Esophagus (tissue), 2 donors: ENCODE measurements around the gene CDC37L1. TPM values are rescaled to one million over a fixed set of nuclear protein-coding genes. Genes with fewer than 3 reads are reported as not detected.

Source experiments
- H3K27ac ChIP-seq, 2 donors: one replicate each; pipeline ENCODE4 v1.5.1; 2013; ENCODE audit warnings: low read depth in 2 of 2, mild to moderate bottlenecking in 2 of 2, inconsistent platforms in 1 of 2, low read length in 1 of 2, moderate library complexity in 1 of 2
- H3K27me3 ChIP-seq, 2 donors: one replicate each; pipeline ENCODE4 v1.6.1; 2013; ENCODE audit warnings: low read length in 2 of 2, control low read depth in 1 of 2, mild to moderate bottlenecking in 1 of 2; ENCODE audit not compliant: insufficient read depth in 2 of 2, control insufficient read depth in 1 of 2
- H3K36me3 ChIP-seq, 2 donors: one replicate each; pipeline ENCODE4 v1.6.1; 2013; ENCODE audit warnings: low read length in 1 of 2; ENCODE audit not compliant: control insufficient read depth in 2 of 2, insufficient read depth in 2 of 2
- H3K4me1 ChIP-seq, 2 donors: one replicate each; pipeline ENCODE4 v1.6.1; 2013; ENCODE audit warnings: low read length in 1 of 2; ENCODE audit not compliant: control insufficient read depth in 2 of 2, insufficient read depth in 2 of 2
- H3K4me3 ChIP-seq, 2 donors: one replicate each; pipeline ENCODE4 v1.5.1; 2013; ENCODE audit warnings: low read length in 2 of 2, mild to moderate bottlenecking in 2 of 2, low read depth in 1 of 2, moderate library complexity in 1 of 2
- H3K9me3 ChIP-seq, 2 donors: one replicate each; pipeline ENCODE4 v1.6.1; 2013; ENCODE audit warnings: mild to moderate bottlenecking in 2 of 2, low read depth in 1 of 2, low read length in 1 of 2, moderate library complexity in 1 of 2; ENCODE audit not compliant: control insufficient read depth in 2 of 2, insufficient read depth in 1 of 2
- WGBS, 2 donors: extraction: QIAGEN DNeasy Blood & Tissue Kit; methylation state at CpG; one replicate each; pipeline ENCODE4 v1.1.7; 2013; 5-methylcytosine and 5-hydroxymethylcytosine counted together
- polyA plus RNA-seq, 2 donors: library from polyadenylated mRNA; stranded (reverse); fragments of 200-250 nt; gene quantifications; one replicate each; pipeline ENCODE4 v1.2.3, GENCODE V29; 2013
- donor health status: healthy with polysubstance abuse.
- donor health status: Bipolar disorder and iron deficiency.

The CDC37L1 gene
- polyA plus RNA-seq, 2 donors, result 6.1 to 9.5 TPM

- Histone ChIP-seq H3K4me1 (no peaks in the 10 kb centered on the region), H3K4me3 (no peak overlapping the region), H3K27ac (no peak overlapping the region), H3K27me3 (no peaks in the 10 kb centered on the region), H3K36me3 (no peaks in the 10 kb centered on the region), H3K9me3 (no peaks in the 10 kb centered on the region)
- WGBS, 2 donors, result 50 to 65% methylated on average over 1 of the region's 1 CpG
Measured at GRCh38 chr9:4701526-4701925, 22.2 kb downstream of the CDC37L1 start.

GRCh38 chr9:4704129-4704528 lies 24.8 kb downstream of the CDC37L1 start:
- no peaks in the 10 kb centered on the region for H3K36me3 ChIP-seq
- 85 to 95% methylated on average over 2 of the region's 2 CpGs for WGBS, 2 donors

GRCh38 chr9:4706021-4706420 lies 26.7 kb downstream of the CDC37L1 start:
- H3K36me3 ChIP-seq, result no peaks in the 10 kb centered on the region
- no peaks in the 10 kb centered on the region for H3K27me3 ChIP-seq
- H3K4me3 ChIP-seq, result no peak overlapping the region
- no peaks in the 10 kb centered on the region for H3K4me1 ChIP-seq
- H3K9me3 ChIP-seq, result no peaks in the 10 kb centered on the region
- WGBS, 2 donors, result 55 to 79% methylated on average over 2 of the region's 2 CpGs
- H3K27ac ChIP-seq, result no peak overlapping the region

More at GRCh38 chr9:4704129-4704528, 24.8 kb downstream of the CDC37L1 start:
- H3K27ac ChIP-seq, result no peak overlapping the region
- H3K27me3 ChIP-seq, result no peaks in the 10 kb centered on the region
- no peaks in the 10 kb centered on the region for H3K4me1 ChIP-seq
- H3K4me3 ChIP-seq, result no peak overlapping the region
- H3K9me3 ChIP-seq, result no peaks in the 10 kb centered on the region

- Histone ChIP-seq H3K9me3 (no peaks in the 10 kb centered on the region), H3K36me3 (no peaks in the 10 kb centered on the region), H3K27me3 (no peaks in the 10 kb centered on the region), H3K27ac (no peak overlapping the region), H3K4me1 (no peaks in the 10 kb centered on the region), H3K4me3 (no peak overlapping the region)
- WGBS, 2 donors, result 55 to 61% methylated on average over 4 of the region's 4 CpGs
Measured at GRCh38 chr9:4706971-4707622, 27.7 kb downstream of the CDC37L1 start.

GRCh38 chr9:4709380-4709779 lies 30.0 kb downstream of the CDC37L1 start:
- no peaks in the 10 kb centered on the region for H3K36me3 ChIP-seq
- no peaks in the 10 kb centered on the region for H3K4me1 ChIP-seq
- H3K4me3 ChIP-seq, result no peak overlapping the region
- no peak overlapping the region for H3K27ac ChIP-seq
- H3K27me3 ChIP-seq, result no peaks in the 10 kb centered on the region
- no peaks in the 10 kb centered on the region for H3K9me3 ChIP-seq

- 57 to 77% methylated on average over 7 of the region's 7 CpGs for WGBS, 2 donors
- H3K9me3 ChIP-seq, result no peaks in the 10 kb centered on the region
- no peak overlapping the region for H3K4me3 ChIP-seq
- H3K27ac ChIP-seq, result no peak overlapping the region
- H3K36me3 ChIP-seq, result peaks cover 14 to 19% of the 10 kb centered on the region in 2 donors
- no peaks in the 10 kb centered on the region for H3K27me3 ChIP-seq
- no peaks in the 10 kb centered on the region for H3K4me1 ChIP-seq
Measured at GRCh38 chr9:4713849-4714248, 34.5 kb downstream of the CDC37L1 start.

- H3K9me3 ChIP-seq, result no peaks in the 10 kb centered on the region
- H3K27ac ChIP-seq, result no peak overlapping the region
- no peaks in the 10 kb centered on the region for H3K27me3 ChIP-seq
- peaks cover 14 to 22% of the 10 kb centered on the region in 2 donors for H3K36me3 ChIP-seq
- 89 to 90% methylated on average over 9 of the region's 9 CpGs for WGBS, 2 donors
- no peak overlapping the region for H3K4me3 ChIP-seq
- no peaks in the 10 kb centered on the region for H3K4me1 ChIP-seq
Measured at GRCh38 chr9:4714266-4715016, 35.1 kb downstream of the CDC37L1 start.

GRCh38 chr9:4716163-4716562 lies 36.8 kb downstream of the CDC37L1 start:
- no peaks in the 10 kb centered on the region for H3K9me3 ChIP-seq
- peaks cover 16 to 27% of the 10 kb centered on the region in 2 donors for H3K36me3 ChIP-seq
- 75 to 81% methylated on average over 1 of the region's 1 CpG for WGBS, 2 donors
- H3K27me3 ChIP-seq, result no peaks in the 10 kb centered on the region
- H3K4me1 ChIP-seq, result no peaks in the 10 kb centered on the region
- H3K4me3 ChIP-seq, result no peak overlapping the region
- H3K27ac ChIP-seq, result no peak overlapping the region

GRCh38 chr9:4717815-4718214 lies 38.4 kb downstream of the CDC37L1 start:
- Histone ChIP-seq H3K27ac (no peak overlapping the region), H3K36me3 (peaks cover 16 to 32% of the 10 kb centered on the region in 2 donors), H3K4me1 (no peaks in the 10 kb centered on the region), H3K9me3 (no peaks in the 10 kb centered on the region), H3K27me3 (no peaks in the 10 kb centered on the region), H3K4me3 (no peak overlapping the region)
- 92% methylated on average over 4 of the region's 4 CpGs for whole genome bisulfite sequencing, 2 donors

GRCh38 chr9:4718911-4719310 lies 39.5 kb downstream of the CDC37L1 start:
- H3K36me3 ChIP-seq, result peaks cover 16 to 32% of the 10 kb centered on the region in 2 donors
- 94 to 96% methylated on average over 6 of the region's 6 CpGs for WGBS, 2 donors
- H3K4me3 ChIP-seq, result no peak overlapping the region

More at GRCh38 chr9:4718911-4719310, 39.5 kb downstream of the CDC37L1 start:
- Histone ChIP-seq H3K27ac (no peak overlapping the region), H3K27me3 (no peaks in the 10 kb centered on the region), H3K4me1 (no peaks in the 10 kb centered on the region), H3K9me3 (no peaks in the 10 kb centered on the region)
